ENCODE results near the gene PTPRN2.
"Not testable (repeated sequence)": the region's sequence is repeated elsewhere in the genome, so short reads cannot be mapped to it uniquely, and the experiment has no call there.

PTPRN2 gene

GRCh38 chr7:158384746-158385145 is 202.9 kb downstream of the PTPRN2 start:
- DNase-seq (ENCODE audit: low spot score), result no peak

GRCh38 chr7:158383665-158384064 is 204.0 kb downstream of the PTPRN2 start:
- DNase-seq (ENCODE audit: low spot score), result no peak

GRCh38 chr7:158382363-158383254 is 205.0 kb downstream of the PTPRN2 start:
- DNase-seq (ENCODE audit: low spot score), result no peak

- no peak for DNase-seq (ENCODE audit: low spot score)
These were observed 205.7 kb downstream of the PTPRN2 start for GRCh38 chr7:158381956-158382355.

GRCh38 chr7:158378978-158379377 is 208.6 kb downstream of the PTPRN2 start:
- DNase-seq (ENCODE audit: low spot score), result no peak

GRCh38 chr7:158377800-158378623 is 209.6 kb downstream of the PTPRN2 start:
- no peak for DNase-seq (ENCODE audit: low spot score)

- not testable (repeated sequence) for DNase-seq (ENCODE audit: low spot score)
These were observed 210.8 kb downstream of the PTPRN2 start for GRCh38 chr7:158376839-158377186.

GRCh38 chr7:158376146-158376838 is 211.3 kb downstream of the PTPRN2 start:
- not testable (repeated sequence) for DNase-seq (ENCODE audit: low spot score)

GRCh38 chr7:158375034-158375433 is 212.6 kb downstream of the PTPRN2 start:
- DNase-seq (ENCODE audit: low spot score), result no peak

- DNase-seq (ENCODE audit: low spot score), result no peak
These were observed 213.0 kb downstream of the PTPRN2 start for GRCh38 chr7:158374586-158374985.

- no peak for DNase-seq (ENCODE audit: low spot score)
These were observed 213.5 kb downstream of the PTPRN2 start for GRCh38 chr7:158374146-158374545.

- no peak for DNase-seq (ENCODE audit: low spot score)
These were observed 214.0 kb downstream of the PTPRN2 start for GRCh38 chr7:158373476-158374133.

GRCh38 chr7:158372400-158373342 is 215.0 kb downstream of the PTPRN2 start:
- no peak for DNase-seq (ENCODE audit: low spot score)

- no peak for DNase-seq (ENCODE audit: low spot score)
These were observed 215.8 kb downstream of the PTPRN2 start for GRCh38 chr7:158371856-158372255.

GRCh38 chr7:158369866-158370265 is 217.8 kb downstream of the PTPRN2 start:
- DNase-seq (ENCODE audit: low spot score), result no peak

GRCh38 chr7:158369290-158369689 is 218.3 kb downstream of the PTPRN2 start:
- no peak for DNase-seq (ENCODE audit: low spot score)

- DNase-seq (ENCODE audit: low spot score), result no peak
These were observed 219.2 kb downstream of the PTPRN2 start for GRCh38 chr7:158368449-158368848.

GRCh38 chr7:158367634-158367982 is 220.0 kb downstream of the PTPRN2 start:
- DNase-seq (ENCODE audit: low spot score), result no peak

GRCh38 chr7:158366916-158367633 is 220.5 kb downstream of the PTPRN2 start:
- DNase-seq (ENCODE audit: low spot score), result no peak

- DNase-seq (ENCODE audit: low spot score), result no peak
These were observed 221.3 kb downstream of the PTPRN2 start for GRCh38 chr7:158366346-158366745.
